ENCODE measurements around the gene CAND2. TPM values are rescaled to one million over a fixed set of nuclear protein-coding genes. Genes with fewer than 3 reads are reported as not detected.

Gene CAND2
- total RNA-seq, 2 donors from 2014 or later = 1.2 to 1.6 TPM

Other genes with a start within 250 kb of the CAND2 start
- 10 to 100 TPM; 21.9 to 23.9 TPM for gene MKRN2, start 239.6 kb upstream of the CAND2 start, total RNA-seq
- gene RAF1, start 132.6 kb upstream of the CAND2 start, total RNA-seq = 100 to 1,000 TPM; 115 to 123 TPM
- 10 to 100 TPM in 1 of 2 donors, 1 to 10 TPM in 1; 2.8 to 54.0 TPM for gene TMEM40, start 37.4 kb upstream of the CAND2 start, total RNA-seq
- 1,000 to 10,000 TPM; 3,315 to 3,401 TPM for gene RPL32, start 44.9 kb downstream of the CAND2 start, total RNA-seq